Measurements from ENCODE around the gene CELF4. TPM values are rescaled to one million over a fixed set of nuclear protein-coding genes. Genes with fewer than 3 reads are reported as not detected.

The CELF4 gene
- total and polyA plus RNA-seq, 2 donors (not counting 3 experiments of a cell fraction or from before 2014, with no cell fraction given) = not detected

DNA sequence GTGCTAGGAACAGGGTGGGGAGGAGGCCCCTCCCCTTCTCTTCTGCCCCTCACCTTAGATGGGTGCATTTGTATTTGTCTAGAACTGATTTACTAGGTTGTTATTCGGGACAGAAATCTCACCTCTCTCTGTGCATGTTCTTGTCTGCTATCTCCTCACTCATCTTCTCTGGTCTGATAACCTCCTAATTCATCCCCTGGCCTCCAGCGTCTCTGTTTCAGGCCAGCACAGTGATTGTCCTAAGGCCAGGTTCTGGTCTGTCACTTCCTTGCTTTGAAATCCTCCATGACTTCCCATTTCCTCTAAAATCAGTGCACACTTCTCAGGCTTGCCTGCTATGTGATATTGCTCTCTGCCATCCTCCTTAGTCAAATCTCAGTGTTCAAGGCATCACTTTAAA, 58.4 kb downstream of the CELF4 start:
- Histone ChIP-seq H3K9me3 (replicated peaks; ENCODE audit: control insufficient read depth, insufficient read depth, low read length) (no peaks in the 10 kb centered on the region), H3K4me2 (ENCODE audit: insufficient read depth, low read length) (no peak overlapping the region), H3K9me1 (replicated peaks; ENCODE audit: control insufficient read depth, extremely low read depth, insufficient read depth, low read length) (no peaks in the 10 kb centered on the region), H3K79me2 (ENCODE audit: control insufficient read depth, insufficient read depth, low read length) (no peaks in the 10 kb centered on the region), H3K36me3 (ENCODE audit: control insufficient read depth in 2 of 2, extremely low read depth in 1 of 2, insufficient read depth in 2 of 2, low read length in 2 of 2) (no peaks in the 10 kb centered on the region), H3K27ac (ENCODE audit: insufficient read depth, low read depth, low read length) (no peak overlapping the region), H3K4me1 (ENCODE audit: control insufficient read depth, extremely low read depth, insufficient read depth, low read length) (no peaks in the 10 kb centered on the region), H3K9ac (replicated peaks; ENCODE audit: extremely low read depth, insufficient read depth, low read length) (no peak overlapping the region), H4K20me1 (replicated peaks; ENCODE audit: control insufficient read depth, extremely low read depth, insufficient read depth, low read length) (no peaks in the 10 kb centered on the region), H3K4me3 (replicated peaks in 1 of 3; ENCODE audit: insufficient read depth in 1 of 3, low read depth in 1 of 3, low read length in 3 of 3) (no peak overlapping the region), H3K27me3 (ENCODE audit: control insufficient read depth in 2 of 2, insufficient read depth in 2 of 2, low read length in 2 of 2) (no peaks in the 10 kb centered on the region), H2AFZ (ENCODE audit: low read depth, low read length) (no peak overlapping the region)
- FAIRE-seq (no peak), DNase-seq (ENCODE audit: low read depth, low spot score) (no peak)
- POLR2A ChIA-PET = no interaction called here
- intact Hi-C loops (cut with micrococcal nuclease) = no loop called here
- TF ChIP-seq, protein P1, sequence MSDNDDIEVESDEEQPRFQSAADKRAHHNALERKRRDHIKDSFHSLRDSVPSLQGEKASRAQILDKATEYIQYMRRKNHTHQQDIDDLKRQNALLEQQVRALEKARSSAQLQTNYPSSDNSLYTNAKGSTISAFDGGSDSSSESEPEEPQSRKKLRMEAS (IDR thresholded peaks at IDR 0.05; ENCODE audit: insufficient read depth, insufficient read length) = no peak
- TF ChIP-seq, protein P2, sequence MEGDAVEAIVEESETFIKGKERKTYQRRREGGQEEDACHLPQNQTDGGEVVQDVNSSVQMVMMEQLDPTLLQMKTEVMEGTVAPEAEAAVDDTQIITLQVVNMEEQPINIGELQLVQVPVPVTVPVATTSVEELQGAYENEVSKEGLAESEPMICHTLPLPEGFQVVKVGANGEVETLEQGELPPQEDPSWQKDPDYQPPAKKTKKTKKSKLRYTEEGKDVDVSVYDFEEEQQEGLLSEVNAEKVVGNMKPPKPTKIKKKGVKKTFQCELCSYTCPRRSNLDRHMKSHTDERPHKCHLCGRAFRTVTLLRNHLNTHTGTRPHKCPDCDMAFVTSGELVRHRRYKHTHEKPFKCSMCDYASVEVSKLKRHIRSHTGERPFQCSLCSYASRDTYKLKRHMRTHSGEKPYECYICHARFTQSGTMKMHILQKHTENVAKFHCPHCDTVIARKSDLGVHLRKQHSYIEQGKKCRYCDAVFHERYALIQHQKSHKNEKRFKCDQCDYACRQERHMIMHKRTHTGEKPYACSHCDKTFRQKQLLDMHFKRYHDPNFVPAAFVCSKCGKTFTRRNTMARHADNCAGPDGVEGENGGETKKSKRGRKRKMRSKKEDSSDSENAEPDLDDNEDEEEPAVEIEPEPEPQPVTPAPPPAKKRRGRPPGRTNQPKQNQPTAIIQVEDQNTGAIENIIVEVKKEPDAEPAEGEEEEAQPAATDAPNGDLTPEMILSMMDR (IDR thresholded peaks at IDR 0.05; ENCODE audit: extremely low read depth in 1 of 2, insufficient read depth in 1 of 2, low read depth in 1 of 2, low read length in 2 of 2) = no peak
- TF ChIP-seq JUN (IDR thresholded peaks at IDR 0.05; ENCODE audit: borderline replicate concordance, insufficient read depth, insufficient read length, low read depth) (no peak), MYC (IDR thresholded peaks at IDR 0.05; ENCODE audit: low read depth, low read length) (no peak), POLR2A (IDR thresholded peaks at IDR 0.05; ENCODE audit: low read depth, low read length) (no peak), POLR2AphosphoS5 (IDR thresholded peaks at IDR 0.05; ENCODE audit: insufficient read depth, low read depth, low read length) (no peak), GATA2 (IDR thresholded peaks at IDR 0.05; ENCODE audit: insufficient read depth, insufficient read length, low read depth, low read length) (no peak), EZH2 (IDR thresholded peaks at IDR 0.05; ENCODE audit: borderline replicate concordance, low read depth, low read length, severe bottlenecking) (no peak), FOS (IDR thresholded peaks at IDR 0.05; ENCODE audit: borderline replicate concordance, insufficient read depth, low read length) (no peak)
- dilution Hi-C loops (cut with MboI; ENCODE audit: extremely low pct_ligation_motif_present, low sequenced_read_pairs) = no loop called here
- BruUV-seq (replicated peaks) = no TSS peak
- CTCF ChIA-PET = no interaction called here
